Epidermal melanocyte (primary cell): ENCODE results near the gene RGS5.

ENCODE experiments used
- DNase-seq: peaks from one replicate; pipeline ENCODE4 v3.0.0; 2011; ENCODE audit warnings: low spot score; ENCODE audit not compliant: insufficient read length

RGS5 gene

GRCh38 chr1:163145435-163145834, 57.3 kb downstream of the RGS5 start:
- no peak for DNase-seq

- DNase-seq: no peak
These were observed 58.3 kb downstream of the RGS5 start for GRCh38 chr1:163144418-163144817.

- DNase-seq: no peak
These were observed 60.6 kb downstream of the RGS5 start for GRCh38 chr1:163142152-163142551.

GRCh38 chr1:163141556-163141955, 61.2 kb downstream of the RGS5 start:
- no peak for DNase-seq

- no peak for DNase-seq
These were observed 65.0 kb downstream of the RGS5 start for GRCh38 chr1:163137556-163138265.

GRCh38 chr1:163131981-163132380, 70.7 kb downstream of the RGS5 start:
- no peak for DNase-seq

- no peak for DNase-seq
These were observed 72.4 kb downstream of the RGS5 start for GRCh38 chr1:163130225-163130856.

GRCh38 chr1:163128282-163128681, 74.4 kb downstream of the RGS5 start:
- DNase-seq: no peak

GRCh38 chr1:163124812-163125211, 77.9 kb downstream of the RGS5 start:
- DNase-seq: no peak

- DNase-seq: no peak
These were observed 82.3 kb downstream of the RGS5 start for GRCh38 chr1:163120372-163120771.

- DNase-seq: no peak
These were observed 83.0 kb downstream of the RGS5 start for GRCh38 chr1:163119707-163120106.

GRCh38 chr1:163115887-163116286, 86.8 kb downstream of the RGS5 start:
- DNase-seq: no peak

- DNase-seq: no peak
These were observed 95.1 kb downstream of the RGS5 start for GRCh38 chr1:163107655-163108054.

- DNase-seq: no peak
These were observed 96.2 kb downstream of the RGS5 start for GRCh38 chr1:163106364-163106987.

- DNase-seq: no peak
These were observed 98.2 kb downstream of the RGS5 start for GRCh38 chr1:163104385-163105099.

GRCh38 chr1:163102590-163102989, 100.1 kb downstream of the RGS5 start:
- DNase-seq: no peak

GRCh38 chr1:163095213-163095612, 107.5 kb downstream of the RGS5 start:
- DNase-seq: no peak

GRCh38 chr1:163094589-163094988, 108.1 kb downstream of the RGS5 start:
- DNase-seq: no peak

GRCh38 chr1:163094182-163094581, 108.5 kb downstream of the RGS5 start:
- DNase-seq: no peak

GRCh38 chr1:163093579-163093978, 109.1 kb downstream of the RGS5 start:
- no peak for DNase-seq

- DNase-seq: no peak
These were observed 109.5 kb downstream of the RGS5 start for GRCh38 chr1:163093169-163093568.
